IMR-90 (cell line): ENCODE data around the gene PDCD2L. TPM values are rescaled to one million over a fixed set of nuclear protein-coding genes. Genes with fewer than 3 reads are reported as not detected.

ENCODE experiments used
- ATAC-seq: fragments of 200-7000 bp; cut with Tn5 transposase; 2 replicates; pipeline ENCODE4 v1.9.1; 2020; ENCODE audit warnings: low read depth, mild to moderate bottlenecking, moderate library complexity
- BruUV-seq: library from RNA; stranded (reverse); fragments of 400-500 nt; replicated peaks from 2 replicates; lab custom pipeline; 2021; lab: Mats Ljungman, UMichigan
- CTCF ChIA-PET: fragments of 300-600 bp; formaldehyde crosslinking; extraction: SDS; loops from one replicate; lab custom pipeline; 2021; ENCODE audit warnings: antibody characterized with exemption; lab: Yijun Ruan, JAX
- POLR2A ChIA-PET: fragments of 300-600 bp; sonication (Branson Sonifier 250); formaldehyde crosslinking; loops from one replicate; lab custom pipeline; 2022; ENCODE audit warnings: antibody characterized with exemption; ENCODE audit not compliant: unreplicated experiment; lab: Charles Lee
- DNase-seq: peaks from one replicate; pipeline ENCODE4 v3.0.0; 2013
- H2AFZ ChIP-seq: replicated peaks from 2 replicates; pipeline ENCODE3; 2013; ENCODE audit warnings: low read length, mild to moderate bottlenecking; ENCODE audit not compliant: poor library complexity
- H2AK5ac ChIP-seq: 2 replicates; pipeline ENCODE4 v1.6.1; 2013; ENCODE audit warnings: low read depth, low read length, inconsistent platforms
- H2AK9ac ChIP-seq: replicated peaks from 2 replicates; pipeline ENCODE3; 2013; ENCODE audit warnings: mild to moderate bottlenecking, low read depth, low read length, moderate library complexity; ENCODE audit not compliant: poor library complexity
- H2BK120ac ChIP-seq: 2 replicates; pipeline ENCODE4 v1.6.1; 2013; ENCODE audit warnings: low read depth, low read length, inconsistent platforms
- H2BK15ac ChIP-seq: 3 replicates; pipeline ENCODE4 v1.6.1; 2013; ENCODE audit warnings: low read depth, low read length, inconsistent platforms
- H2BK20ac ChIP-seq: 2 replicates; pipeline ENCODE4 v1.6.1; 2013; ENCODE audit warnings: low read depth, mild to moderate bottlenecking, inconsistent platforms, low read length, moderate library complexity
- H2BK5ac ChIP-seq: 2 replicates; pipeline ENCODE4 v1.6.1; 2013; ENCODE audit warnings: mild to moderate bottlenecking, low read depth, low read length, inconsistent platforms; ENCODE audit not compliant: poor library complexity, severe bottlenecking
- H3K14ac ChIP-seq: replicated peaks from 2 replicates; pipeline ENCODE4 v1.6.1; 2013; ENCODE audit warnings: low read depth, low read length, inconsistent platforms
- H3K18ac ChIP-seq: 2 replicates; pipeline ENCODE4 v1.6.1; 2013; ENCODE audit warnings: low read depth, low read length, control low read depth
- H3K23ac ChIP-seq: 2 replicates; pipeline ENCODE4 v1.6.1; 2013; ENCODE audit warnings: low read depth, low read length, inconsistent platforms
- H3K27ac ChIP-seq: 2 replicates; pipeline ENCODE4 v1.5.1; 2013; ENCODE audit warnings: mild to moderate bottlenecking, control low read depth, low read length; ENCODE audit not compliant: insufficient read depth
- H3K27me3 ChIP-seq: 2 replicates; pipeline ENCODE4 v1.6.1; 2013; ENCODE audit warnings: low read length; ENCODE audit not compliant: control insufficient read depth, insufficient read depth
- H3K36me3 ChIP-seq: 2 replicates; pipeline ENCODE4 v1.6.1; 2013; ENCODE audit warnings: low read length, mixed read lengths; ENCODE audit not compliant: control insufficient read depth, insufficient read depth
- H3K4ac ChIP-seq: 2 replicates; pipeline ENCODE4 v1.6.1; 2013; ENCODE audit warnings: low read depth, low read length, inconsistent platforms
- H3K4me1 ChIP-seq: 2 replicates; pipeline ENCODE4 v1.6.1; 2013; ENCODE audit warnings: low read length, mixed read lengths; ENCODE audit not compliant: control insufficient read depth, insufficient read depth
- H3K4me2 ChIP-seq: 2 replicates; pipeline ENCODE4 v1.6.1; 2013; ENCODE audit warnings: low read depth, mild to moderate bottlenecking, control low read depth, low read length, moderate library complexity
- H3K4me3 ChIP-seq: 2 replicates; pipeline ENCODE4 v1.5.1; 2013; ENCODE audit warnings: low read depth, mild to moderate bottlenecking, control low read depth, low read length, moderate library complexity; ENCODE audit not compliant: insufficient read depth
- H3K56ac ChIP-seq: 2 replicates; pipeline ENCODE4 v1.6.1; 2013; ENCODE audit warnings: low read length, inconsistent platforms; ENCODE audit not compliant: insufficient read depth; ENCODE audit errors: extremely low read depth
- H3K79me1 ChIP-seq, 2 experiments: 2 replicates each; pipeline ENCODE4 v1.6.1; 2013; ENCODE audit warnings: low read length in 2 of 2, inconsistent platforms in 1 of 2, low read depth in 1 of 2
- H3K9ac ChIP-seq: 2 replicates; pipeline ENCODE4 v1.6.1; 2013; ENCODE audit warnings: low read depth, low read length, control low read depth
- H3K9me1 ChIP-seq: 2 replicates; pipeline ENCODE4 v1.6.1; 2013; ENCODE audit warnings: low read length, inconsistent platforms; ENCODE audit not compliant: insufficient read depth
- H3K9me3 ChIP-seq: 2 replicates; pipeline ENCODE4 v1.6.1; 2013; ENCODE audit warnings: low read length; ENCODE audit not compliant: control insufficient read depth, insufficient read depth
- H4K20me1 ChIP-seq: 2 replicates; pipeline ENCODE4 v1.6.1; 2013; ENCODE audit warnings: low read length, inconsistent platforms; ENCODE audit not compliant: insufficient read depth
- H4K5ac ChIP-seq: 2 replicates; pipeline ENCODE4 v1.6.1; 2013; ENCODE audit warnings: mild to moderate bottlenecking, low read depth, low read length, control low read depth
- H4K8ac ChIP-seq, 2 experiments: 2 replicates each; pipeline ENCODE4 v1.6.1; 2013; ENCODE audit warnings: low read depth in 2 of 2, low read length in 2 of 2, control low read depth in 1 of 2, inconsistent platforms in 1 of 2
- H4K91ac ChIP-seq: 2 replicates; pipeline ENCODE4 v1.6.1; 2013; ENCODE audit warnings: low read depth, low read length, inconsistent platforms; ENCODE audit not compliant: insufficient read depth
- BHLHE40 ChIP-seq: fragments of 150-350 bp; IDR thresholded peaks from 2 replicates; pipeline ENCODE4 v1.6.1; 2016; ENCODE audit warnings: mild to moderate bottlenecking, low read depth, low read length
- CEBPB ChIP-seq: IDR thresholded peaks from 2 replicates; pipeline ENCODE4 v1.6.1; 2012; ENCODE audit warnings: low read depth, low read length, improper control_type of control experiment
- CHD1 ChIP-seq: IDR thresholded peaks from 2 replicates; pipeline ENCODE4 v1.6.1; 2012; ENCODE audit warnings: low read depth, low read length, improper control_type of control experiment
- CTCF ChIP-seq: conservative IDR thresholded peaks from 2 replicates; pipeline ENCODE4 v1.5.1; 2012; ENCODE audit warnings: mild to moderate bottlenecking, low read depth, low read length, improper control_type of control experiment
- ELK1 ChIP-seq: fragments of 150-350 bp; IDR thresholded peaks from 2 replicates; pipeline ENCODE4 v1.6.1; 2016; ENCODE audit warnings: low read depth, mild to moderate bottlenecking, low read length, moderate library complexity, borderline replicate concordance
- FOS ChIP-seq: fragments of 150-350 bp; IDR thresholded peaks from 2 replicates; pipeline ENCODE4 v1.6.1; 2016; ENCODE audit warnings: low read depth, low read length
- MAFK ChIP-seq: IDR thresholded peaks from 2 replicates; pipeline ENCODE4 v1.6.1; 2012; ENCODE audit warnings: low read depth, low read length, improper control_type of control experiment
- MAZ ChIP-seq: IDR thresholded peaks from 2 replicates; pipeline ENCODE4 v1.6.1; 2012; ENCODE audit warnings: low read depth, mild to moderate bottlenecking, low read length, improper control_type of control experiment, moderate library complexity, borderline replicate concordance
- MXI1 ChIP-seq: IDR thresholded peaks from 2 replicates; pipeline ENCODE4 v1.6.1; 2012; ENCODE audit warnings: low read depth, mild to moderate bottlenecking, low read length, moderate library complexity, borderline replicate concordance
- NFE2L2 ChIP-seq: fragments of 150-350 bp; IDR thresholded peaks from 2 replicates; pipeline ENCODE4 v1.6.1; 2016; ENCODE audit warnings: low read depth, mild to moderate bottlenecking, low read length
- POLR2A ChIP-seq: IDR thresholded peaks from 2 replicates; pipeline ENCODE4 v1.6.1; 2012; ENCODE audit warnings: mild to moderate bottlenecking, low read depth, low read length
- RAD21 ChIP-seq: IDR thresholded peaks from 2 replicates; pipeline ENCODE4 v1.6.1; 2012; ENCODE audit warnings: low read length, improper control_type of control experiment
- RCOR1 ChIP-seq: IDR thresholded peaks from 2 replicates; pipeline ENCODE4 v1.6.1; 2012; ENCODE audit warnings: mild to moderate bottlenecking, low read length, improper control_type of control experiment; ENCODE audit not compliant: insufficient replicate concordance
- RFX5 ChIP-seq: IDR thresholded peaks from 2 replicates; pipeline ENCODE4 v1.8.0; 2012; ENCODE audit warnings: low read depth, mild to moderate bottlenecking, low read length, moderate library complexity
- SMC3 ChIP-seq: fragments of 150-350 bp; IDR thresholded peaks from 2 replicates; pipeline ENCODE4 v1.6.1; 2016; ENCODE audit warnings: low read depth, mild to moderate bottlenecking, antibody characterized with exemption, low read length, moderate library complexity
- USF2 ChIP-seq: fragments of 150-350 bp; IDR thresholded peaks from 2 replicates; pipeline ENCODE4 v1.6.1; 2017; ENCODE audit warnings: mild to moderate bottlenecking, antibody characterized with exemption, low read length, low read depth
- WGBS, 2 experiments: methylation state at CpG; one replicate each; pipeline versions ENCODE4 v1.1.5 to v1.1.7; 2013; ENCODE audit warnings: missing lambda C conversion rate in 2 of 2; ENCODE audit not compliant: insufficient read length in 1 of 2; ENCODE audit errors: extremely low coverage in 2 of 2; 5-methylcytosine and 5-hydroxymethylcytosine counted together
- dilution Hi-C: fragments of 300-500 bp; cut with HindIII; formaldehyde crosslinking; loops from one replicate; pipeline ENCODE4 v1.14.3; 2018; ENCODE audit warnings: low sequenced_read_pairs; ENCODE audit not compliant: unreplicated experiment
- in situ Hi-C: fragments of 300-500 bp; cut with MboI; formaldehyde crosslinking; loops from 3 replicates; pipeline ENCODE4 v1.14.3; 2019; ENCODE audit warnings: low sequenced_read_pairs, inconsistent platforms, mixed read lengths
- intact Hi-C: fragments of 100-400 bp; cut with micrococcal nuclease; formaldehyde crosslinking; loops from 2 replicates; pipeline ENCODE4 v1.10.0; 2022
- polyA plus RNA-seq, 3 experiments: library from polyadenylated mRNA; depleted of rRNA; stranded (reverse); fragments of >200 nt; gene quantifications; 2 replicates each; pipeline ENCODE4 v1.2.3, GENCODE V29; 2012; ENCODE audit warnings: low replicate concordance in 1 of 3
- total RNA-seq: library from RNA; depleted of rRNA; stranded (reverse); fragments of >200 nt; gene quantifications from 2 replicates; pipeline ENCODE4 v1.2.3, GENCODE V29; 2012

Gene PDCD2L
- total and polyA plus RNA-seq, 2 of the 4 experiments (the other 2 are of a cell fraction): 10.6 to 13.0 TPM

- Histone ChIP-seq H3K56ac (no peak overlapping the region), H3K9me3 (no peaks in the 10 kb centered on the region), H3K4ac (no peak overlapping the region), H2BK20ac (no peak overlapping the region), H4K5ac (no peak overlapping the region), H3K36me3 (peaks cover 90% of the 10 kb centered on the region), H2AK9ac (no peak overlapping the region), H3K9me1 (peaks cover 32% of the 10 kb centered on the region), H2BK15ac (no peak overlapping the region), H4K20me1 (peaks cover 31% of the 10 kb centered on the region), H3K9ac (no peak overlapping the region), H2AFZ (no peak overlapping the region), H3K79me1 (peaks cover 20 to 31% of the 10 kb centered on the region in 2 experiments), H3K14ac (no peak overlapping the region), H3K27ac (no peak overlapping the region), H3K4me1 (no peaks in the 10 kb centered on the region), H3K18ac (no peak overlapping the region), H2BK5ac (no peak overlapping the region), H2BK120ac (no peak overlapping the region), H2AK5ac (no peak overlapping the region), H3K4me3 (no peak overlapping the region), H4K91ac (no peak overlapping the region), H4K8ac (no peak overlapping the region), H3K27me3 (no peaks in the 10 kb centered on the region), H3K23ac (no peak overlapping the region), H3K4me2 (no peak overlapping the region)
- dilution Hi-C loops: no loop called here
- 95% methylated on average over 4 of the region's 5 CpGs; no CpG with 5 or more reads in 1 of the 2 experiments for WGBS, 2 experiments
- TF ChIP-seq CHD1 (no peak), RAD21 (no peak), CEBPB (no peak), CTCF (no peak), BHLHE40 (no peak), SMC3 (no peak), ELK1 (no peak), RFX5 (no peak), MXI1 (no peak), FOS (no peak), NFE2L2 (no peak), MAZ (no peak), MAFK (no peak), RCOR1 (no peak), USF2 (no peak), POLR2A (no peak)
- POLR2A ChIA-PET: no interaction called here
- in situ Hi-C loops: no loop called here
- no peak for DNase-seq
- intact Hi-C loops: no loop called here
- CTCF ChIA-PET: no interaction called here
- no peak for ATAC-seq
- no TSS peak for BruUV-seq
Observed at GRCh38 chr19:34383599-34383998, 20.6 kb upstream of the PDCD2L start.
